HG03045 (cell line): Measurements from ENCODE around the gene SLC17A3.

Experiments
- ATAC-seq: cut with Tn5 transposase; IDR thresholded peaks from one replicate; pipeline ENCODE4 v1.9.1; 2021; ENCODE audit warnings: mild to moderate bottlenecking, moderate library complexity; ENCODE audit not compliant: unreplicated experiment

The SLC17A3 gene

GRCh38 chr6:25892877-25893276, 18.8 kb upstream of the SLC17A3 start:
- no peak for ATAC-seq

GRCh38 chr6:25889877-25890853, 16.1 kb upstream of the SLC17A3 start:
- ATAC-seq: no peak

- no peak for ATAC-seq
Measured at GRCh38 chr6:25888626-25889025, 14.6 kb upstream of the SLC17A3 start.

GRCh38 chr6:25886066-25886465, 12.0 kb upstream of the SLC17A3 start:
- no peak for ATAC-seq

GRCh38 chr6:25883991-25884390, 9.9 kb upstream of the SLC17A3 start:
- no peak for ATAC-seq

- no peak for ATAC-seq
Measured at GRCh38 chr6:25883536-25883935, 9.5 kb upstream of the SLC17A3 start.

- no peak for ATAC-seq
Measured at GRCh38 chr6:25882051-25882496, 8.0 kb upstream of the SLC17A3 start.

GRCh38 chr6:25880601-25881000, 6.6 kb upstream of the SLC17A3 start:
- ATAC-seq: no peak

GRCh38 chr6:25878721-25879322, 4.8 kb upstream of the SLC17A3 start:
- ATAC-seq: no peak

GRCh38 chr6:25875926-25876602, 2.0 kb upstream of the SLC17A3 start:
- no peak for ATAC-seq

GRCh38 chr6:25875563-25875905, 1.5 kb upstream of the SLC17A3 start:
- no peak for ATAC-seq

GRCh38 chr6:25874822-25875562, 949 bp upstream of the SLC17A3 start:
- no peak for ATAC-seq

- no peak for ATAC-seq
Measured at GRCh38 chr6:25872814-25873213, 1.2 kb downstream of the SLC17A3 start.

GRCh38 chr6:25869840-25870239, 4.2 kb downstream of the SLC17A3 start:
- no peak for ATAC-seq

- ATAC-seq: no peak
Measured at GRCh38 chr6:25868436-25869183, 5.4 kb downstream of the SLC17A3 start.

GRCh38 chr6:25866011-25866410, 8.0 kb downstream of the SLC17A3 start:
- no peak for ATAC-seq

GRCh38 chr6:25863360-25863759, 10.7 kb downstream of the SLC17A3 start:
- ATAC-seq: no peak

- no peak for ATAC-seq
Measured at GRCh38 chr6:25862199-25862598, 11.8 kb downstream of the SLC17A3 start.

GRCh38 chr6:25852756-25853155, 21.3 kb downstream of the SLC17A3 start:
- ATAC-seq: no peak

- no peak for ATAC-seq
Measured at GRCh38 chr6:25851961-25852360, 22.1 kb downstream of the SLC17A3 start.
